ENCODE data around the gene KIRREL3.

GRCh38 chr11:126426106-126426505, 574.5 kb downstream of the KIRREL3 start:
- no peak for TF ChIP-seq CTCF (IDR thresholded peaks at IDR 0.05)
- TF ChIP-seq POLR2A (IDR thresholded peaks at IDR 0.05) = no peak

All from prostate gland (tissue), 2 donors.